NCI-H2107 treated with DMSO at 0.1 percent for 48 hours (cell line): ENCODE measurements around the gene ADGRF4.
"Not testable (repeated sequence)": the region's sequence is repeated elsewhere in the genome, so short reads cannot be mapped to it uniquely, and the experiment has no call there.

Source experiments
- DNase-seq: peaks from one replicate; lab custom pipeline; 2025; ENCODE audit not compliant: unreplicated experiment; lab: John Stamatoyannopoulos, UW

ADGRF4 gene

GRCh38 chr6:47733879-47734558, 35.6 kb downstream of the ADGRF4 start:
- no peak for DNase-seq

- DNase-seq, result no peak
Observed at GRCh38 chr6:47734831-47735481, 36.6 kb downstream of the ADGRF4 start.

GRCh38 chr6:47736083-47736700, 37.8 kb downstream of the ADGRF4 start:
- no peak for DNase-seq

- no peak for DNase-seq
Observed at GRCh38 chr6:47737406-47737805, 39.0 kb downstream of the ADGRF4 start.

GRCh38 chr6:47740714-47741113, 42.3 kb downstream of the ADGRF4 start:
- DNase-seq, result no peak

GRCh38 chr6:47741807-47742206, 43.4 kb downstream of the ADGRF4 start:
- DNase-seq, result no peak

GRCh38 chr6:47743744-47744143, 45.4 kb downstream of the ADGRF4 start:
- no peak for DNase-seq

GRCh38 chr6:47745269-47745668, 46.9 kb downstream of the ADGRF4 start:
- not testable (repeated sequence) for DNase-seq

GRCh38 chr6:47749757-47750156, 51.4 kb downstream of the ADGRF4 start:
- DNase-seq, result no peak

GRCh38 chr6:47752801-47753200, 54.4 kb downstream of the ADGRF4 start:
- DNase-seq, result no peak

GRCh38 chr6:47759364-47759763, 61.0 kb downstream of the ADGRF4 start:
- no peak for DNase-seq

GRCh38 chr6:47762502-47762901, 64.1 kb downstream of the ADGRF4 start:
- no peak for DNase-seq

GRCh38 chr6:47766445-47766844, 68.1 kb downstream of the ADGRF4 start:
- DNase-seq, result no peak

- DNase-seq, result no peak
Observed at GRCh38 chr6:47767102-47767501, 68.7 kb downstream of the ADGRF4 start.

GRCh38 chr6:47769982-47770381, 71.6 kb downstream of the ADGRF4 start:
- DNase-seq, result no peak
